GM23338 (cell line): ENCODE measurements around the gene ROBO1. TPM values are rescaled to one million over a fixed set of nuclear protein-coding genes. Genes with fewer than 3 reads are reported as not detected.

ENCODE experiments used
- ATAC-seq: fragments of 200-7000 bp; cut with Tn5 transposase; 3 replicates; pipeline ENCODE4 v1.9.1; 2020
- DNase-seq: peaks from one replicate; pipeline ENCODE4 v3.0.0-alpha.2; 2015; ENCODE audit warnings: low spot score
- H2AFZ ChIP-seq: fragments of 200-600 bp; sonication (generic); 2 replicates; pipeline ENCODE4 v1.8.0; 2016; ENCODE audit warnings: antibody characterized with exemption, mild to moderate bottlenecking, moderate library complexity
- H3F3A ChIP-seq: fragments of 200-600 bp; sonication (generic); replicated peaks from 2 replicates; pipeline ENCODE4 v1.8.0; 2017; ENCODE audit warnings: antibody characterized with exemption, mixed run types, low read depth
- H3K27ac ChIP-seq: fragments of 200-600 bp; sonication (generic); 2 replicates; pipeline ENCODE4 v1.6.1; 2016; ENCODE audit warnings: low read depth
- H3K27me3 ChIP-seq: fragments of 200-600 bp; sonication (generic); 2 replicates; pipeline ENCODE4 v1.8.0; 2016; ENCODE audit warnings: mild to moderate bottlenecking, mixed run types, moderate library complexity; ENCODE audit not compliant: insufficient read depth
- H3K36me3 ChIP-seq: fragments of 200-600 bp; sonication (generic); 2 replicates; pipeline ENCODE4 v1.8.0; 2016; ENCODE audit warnings: mild to moderate bottlenecking; ENCODE audit not compliant: insufficient read depth
- H3K4me1 ChIP-seq: fragments of 200-600 bp; sonication (generic); 2 replicates; pipeline ENCODE4 v1.8.0; 2016; ENCODE audit warnings: mild to moderate bottlenecking, moderate library complexity; ENCODE audit not compliant: insufficient read depth
- H3K4me2 ChIP-seq: fragments of 200-600 bp; sonication (generic); 2 replicates; pipeline ENCODE4 v1.7.1; 2017; ENCODE audit warnings: mixed run types
- H3K4me3 ChIP-seq: fragments of 200-600 bp; sonication (generic); 2 replicates; pipeline ENCODE4 v1.6.1; 2016; ENCODE audit warnings: mixed run types
- H3K79me2 ChIP-seq: fragments of 200-600 bp; sonication (generic); replicated peaks from 2 replicates; pipeline ENCODE4 v1.8.0; 2017; ENCODE audit warnings: mild to moderate bottlenecking; ENCODE audit not compliant: insufficient read depth
- H3K9me2 ChIP-seq: fragments of 200-600 bp; sonication (generic); 2 replicates; pipeline ENCODE4 v1.8.0; 2017; ENCODE audit not compliant: insufficient read depth
- H4K20me1 ChIP-seq: fragments of 200-600 bp; sonication (generic); replicated peaks from 2 replicates; pipeline ENCODE4 v1.8.0; 2017; ENCODE audit warnings: mild to moderate bottlenecking; ENCODE audit not compliant: insufficient read depth
- H3K27ac Mint-ChIP-seq: 2 replicates; pipeline ENCODE4 v1.8.0; 2020; ENCODE audit warnings: inconsistent platforms, mild to moderate bottlenecking, moderate library complexity, mixed read lengths
- H3K27me3 Mint-ChIP-seq: 3 replicates; pipeline ENCODE4 v1.8.0; 2022; ENCODE audit warnings: low read depth, mild to moderate bottlenecking, moderate library complexity, mixed read lengths, inconsistent platforms; ENCODE audit not compliant: insufficient read depth, poor library complexity
- H3K36me3 Mint-ChIP-seq: 3 replicates; pipeline ENCODE4 v1.8.0; 2021; ENCODE audit warnings: low read depth, mild to moderate bottlenecking, inconsistent platforms, moderate library complexity, mixed read lengths
- H3K4me1 Mint-ChIP-seq: 3 replicates; pipeline ENCODE4 v1.8.0; 2020; ENCODE audit warnings: mild to moderate bottlenecking, inconsistent platforms, mixed read lengths
- H3K4me3 Mint-ChIP-seq: 3 replicates; pipeline ENCODE4 v1.8.0; 2021; ENCODE audit warnings: moderate library complexity, mild to moderate bottlenecking, inconsistent platforms, mixed read lengths
- H3K9me3 Mint-ChIP-seq: 3 replicates; pipeline ENCODE4 v1.8.0; 2020; ENCODE audit warnings: moderate library complexity, mild to moderate bottlenecking, inconsistent platforms, mixed read lengths
- EZH2 ChIP-seq: fragments of 200-600 bp; sonication (generic); IDR thresholded peaks from one replicate; pipeline ENCODE4 v1.8.0; 2017; ENCODE audit warnings: antibody characterized with exemption, mild to moderate bottlenecking, low read depth; ENCODE audit not compliant: unreplicated experiment
- EZH2phosphoT487 ChIP-seq: fragments of 200-600 bp; sonication (generic); IDR thresholded peaks from one replicate; pipeline ENCODE4 v1.8.1; 2018; ENCODE audit warnings: antibody characterized with exemption; ENCODE audit not compliant: unreplicated experiment
- JUNB ChIP-seq: IDR thresholded peaks from one replicate; pipeline ENCODE4 v1.6.1; 2016; ENCODE audit warnings: antibody characterized with exemption; ENCODE audit not compliant: unreplicated experiment
- NANOG ChIP-seq: IDR thresholded peaks from 2 replicates; pipeline ENCODE4 v1.6.1; 2016; ENCODE audit warnings: antibody characterized with exemption, borderline replicate concordance
- POLR2AphosphoS5 ChIP-seq: IDR thresholded peaks from 2 replicates; pipeline ENCODE4 v1.6.1; 2016; ENCODE audit warnings: antibody characterized with exemption, low read depth
- STAT1 ChIP-seq: IDR thresholded peaks from one replicate; pipeline ENCODE4 v1.6.1; 2016; ENCODE audit warnings: antibody characterized with exemption; ENCODE audit not compliant: unreplicated experiment
- ZNF114 ChIP-seq: fragments of 250-450 bp; sonication (Bioruptor Pico); IDR thresholded peaks from 2 replicates; pipeline ENCODE4 v1.5.0; 2020; ENCODE audit warnings: mild to moderate bottlenecking, moderate library complexity
- ZNF331 ChIP-seq: fragments of 250-450 bp; sonication (Bioruptor Pico); IDR thresholded peaks from 2 replicates; pipeline ENCODE4 v1.5.0; 2020; ENCODE audit warnings: low read depth, mild to moderate bottlenecking, moderate library complexity
- polyA plus RNA-seq: library from polyadenylated mRNA; unstranded; fragments of >200 nt; fragmentation: Nextera tagmentation; extraction: Ambion mirVana; gene quantifications from 2 replicates; pipeline ENCODE4 v1.2.1, GENCODE V29; 2016
- total RNA-seq: library from RNA; depleted of rRNA; stranded (reverse); fragments of >200 nt; shearing (Covaris generic); gene quantifications from 2 replicates; pipeline ENCODE4 v1.2.3, GENCODE V29; 2014
- TF ChIP-seq, protein P1 (sequence below): fragments of 250-450 bp; sonication (Bioruptor Pico); IDR thresholded peaks from 2 replicates; pipeline ENCODE4 v1.5.0; 2020; ENCODE audit warnings: mild to moderate bottlenecking, moderate library complexity
- TF ChIP-seq, protein P2 (sequence below): IDR thresholded peaks from 2 replicates; pipeline ENCODE4 v1.6.1; 2016; ENCODE audit warnings: antibody characterized with exemption

The ROBO1 gene
- total and polyA plus RNA-seq, 2 experiments from 2014 or later = 19.2 to 78.3 TPM

DNA sequence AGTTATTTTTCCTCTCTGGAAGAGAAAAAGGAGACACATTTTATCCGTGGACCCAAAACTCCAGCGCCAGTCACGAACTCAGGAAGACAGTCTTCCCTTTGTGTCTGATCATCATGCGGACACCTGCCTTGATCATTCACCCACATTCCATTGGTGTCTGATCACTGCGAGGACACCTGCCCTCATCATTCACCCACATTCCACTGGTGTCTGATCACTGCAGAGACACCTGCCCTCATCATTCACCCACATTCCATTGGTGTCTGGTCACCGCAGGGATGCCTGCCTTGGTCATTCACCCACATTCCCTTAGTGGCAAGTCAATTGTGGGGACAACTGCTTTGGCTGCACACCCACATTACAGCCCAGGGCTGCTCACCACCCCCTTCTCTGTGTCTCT lies 148.9 kb downstream of the ROBO1 start:
- H3K27ac ChIP-seq = no peak overlapping the region
- no peak overlapping the region for H2AFZ ChIP-seq
- peaks cover 11% of the 10 kb centered on the region for H3K9me3 Mint-ChIP-seq
- TF ChIP-seq STAT1 = no peak
- no peak for TF ChIP-seq POLR2AphosphoS5
- TF ChIP-seq ZNF331 (CRISPR knock-in tag) = no peak
- TF ChIP-seq, protein P1, sequence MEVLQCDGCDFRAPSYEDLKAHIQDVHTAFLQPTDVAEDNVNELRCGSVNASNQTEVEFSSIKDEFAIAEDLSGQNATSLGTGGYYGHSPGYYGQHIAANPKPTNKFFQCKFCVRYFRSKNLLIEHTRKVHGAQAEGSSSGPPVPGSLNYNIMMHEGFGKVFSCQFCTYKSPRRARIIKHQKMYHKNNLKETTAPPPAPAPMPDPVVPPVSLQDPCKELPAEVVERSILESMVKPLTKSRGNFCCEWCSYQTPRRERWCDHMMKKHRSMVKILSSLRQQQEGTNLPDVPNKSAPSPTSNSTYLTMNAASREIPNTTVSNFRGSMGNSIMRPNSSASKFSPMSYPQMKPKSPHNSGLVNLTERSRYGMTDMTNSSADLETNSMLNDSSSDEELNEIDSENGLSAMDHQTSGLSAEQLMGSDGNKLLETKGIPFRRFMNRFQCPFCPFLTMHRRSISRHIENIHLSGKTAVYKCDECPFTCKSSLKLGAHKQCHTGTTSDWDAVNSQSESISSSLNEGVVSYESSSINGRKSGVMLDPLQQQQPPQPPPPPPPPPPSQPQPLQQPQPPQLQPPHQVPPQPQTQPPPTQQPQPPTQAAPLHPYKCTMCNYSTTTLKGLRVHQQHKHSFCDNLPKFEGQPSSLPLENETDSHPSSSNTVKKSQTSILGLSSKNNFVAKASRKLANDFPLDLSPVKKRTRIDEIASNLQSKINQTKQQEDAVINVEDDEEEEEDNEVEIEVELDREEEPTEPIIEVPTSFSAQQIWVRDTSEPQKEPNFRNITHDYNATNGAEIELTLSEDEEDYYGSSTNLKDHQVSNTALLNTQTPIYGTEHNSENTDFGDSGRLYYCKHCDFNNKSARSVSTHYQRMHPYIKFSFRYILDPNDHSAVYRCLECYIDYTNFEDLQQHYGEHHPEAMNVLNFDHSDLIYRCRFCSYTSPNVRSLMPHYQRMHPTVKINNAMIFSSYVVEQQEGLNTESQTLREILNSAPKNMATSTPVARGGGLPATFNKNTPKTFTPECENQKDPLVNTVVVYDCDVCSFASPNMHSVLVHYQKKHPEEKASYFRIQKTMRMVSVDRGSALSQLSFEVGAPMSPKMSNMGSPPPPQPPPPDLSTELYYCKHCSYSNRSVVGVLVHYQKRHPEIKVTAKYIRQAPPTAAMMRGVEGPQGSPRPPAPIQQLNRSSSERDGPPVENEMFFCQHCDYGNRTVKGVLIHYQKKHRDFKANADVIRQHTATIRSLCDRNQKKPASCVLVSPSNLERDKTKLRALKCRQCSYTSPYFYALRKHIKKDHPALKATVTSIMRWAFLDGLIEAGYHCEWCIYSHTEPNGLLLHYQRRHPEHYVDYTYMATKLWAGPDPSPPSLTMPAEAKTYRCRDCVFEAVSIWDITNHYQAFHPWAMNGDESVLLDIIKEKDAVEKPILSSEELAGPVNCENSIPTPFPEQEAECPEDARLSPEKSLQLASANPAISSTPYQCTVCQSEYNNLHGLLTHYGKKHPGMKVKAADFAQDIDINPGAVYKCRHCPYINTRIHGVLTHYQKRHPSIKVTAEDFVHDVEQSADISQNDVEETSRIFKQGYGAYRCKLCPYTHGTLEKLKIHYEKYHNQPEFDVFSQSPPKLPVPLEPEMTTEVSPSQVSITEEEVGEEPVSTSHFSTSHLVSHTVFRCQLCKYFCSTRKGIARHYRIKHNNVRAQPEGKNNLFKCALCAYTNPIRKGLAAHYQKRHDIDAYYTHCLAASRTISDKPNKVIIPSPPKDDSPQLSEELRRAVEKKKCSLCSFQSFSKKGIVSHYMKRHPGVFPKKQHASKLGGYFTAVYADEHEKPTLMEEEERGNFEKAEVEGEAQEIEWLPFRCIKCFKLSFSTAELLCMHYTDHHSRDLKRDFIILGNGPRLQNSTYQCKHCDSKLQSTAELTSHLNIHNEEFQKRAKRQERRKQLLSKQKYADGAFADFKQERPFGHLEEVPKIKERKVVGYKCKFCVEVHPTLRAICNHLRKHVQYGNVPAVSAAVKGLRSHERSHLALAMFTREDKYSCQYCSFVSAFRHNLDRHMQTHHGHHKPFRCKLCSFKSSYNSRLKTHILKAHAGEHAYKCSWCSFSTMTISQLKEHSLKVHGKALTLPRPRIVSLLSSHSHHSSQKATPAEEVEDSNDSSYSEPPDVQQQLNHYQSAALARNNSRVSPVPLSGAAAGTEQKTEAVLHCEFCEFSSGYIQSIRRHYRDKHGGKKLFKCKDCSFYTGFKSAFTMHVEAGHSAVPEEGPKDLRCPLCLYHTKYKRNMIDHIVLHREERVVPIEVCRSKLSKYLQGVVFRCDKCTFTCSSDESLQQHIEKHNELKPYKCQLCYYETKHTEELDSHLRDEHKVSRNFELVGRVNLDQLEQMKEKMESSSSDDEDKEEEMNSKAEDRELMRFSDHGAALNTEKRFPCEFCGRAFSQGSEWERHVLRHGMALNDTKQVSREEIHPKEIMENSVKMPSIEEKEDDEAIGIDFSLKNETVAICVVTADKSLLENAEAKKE = no peak
- peak; percentile 23; the same call in 2 of the 3 replicates for ATAC-seq
- no peaks in the 10 kb centered on the region for H3K4me1 Mint-ChIP-seq
- peaks cover 5% of the 10 kb centered on the region; the same call in 1 of the 3 replicates for H3K36me3 Mint-ChIP-seq
- no peak overlapping the region for H3K4me3 Mint-ChIP-seq
- peak; percentile 7 for DNase-seq
- H3K4me1 ChIP-seq = no peaks in the 10 kb centered on the region
- H3K4me3 ChIP-seq = no peak overlapping the region
- no peaks in the 10 kb centered on the region for H3F3A ChIP-seq
- peaks cover 2% of the 10 kb centered on the region for H3K27me3 Mint-ChIP-seq
- no peak overlapping the region for H3K4me2 ChIP-seq
- no peaks in the 10 kb centered on the region for H3K79me2 ChIP-seq
- H3K36me3 ChIP-seq = no peaks in the 10 kb centered on the region
- no peaks in the 10 kb centered on the region for H4K20me1 ChIP-seq
- H3K27ac Mint-ChIP-seq = 0 out of 2 replicates have a peak overlapping the region, but pooled peaks have one; percentile 72
- no peaks in the 10 kb centered on the region for H3K27me3 ChIP-seq
- H3K9me2 ChIP-seq = peaks cover 37% of the 10 kb centered on the region

DNA sequence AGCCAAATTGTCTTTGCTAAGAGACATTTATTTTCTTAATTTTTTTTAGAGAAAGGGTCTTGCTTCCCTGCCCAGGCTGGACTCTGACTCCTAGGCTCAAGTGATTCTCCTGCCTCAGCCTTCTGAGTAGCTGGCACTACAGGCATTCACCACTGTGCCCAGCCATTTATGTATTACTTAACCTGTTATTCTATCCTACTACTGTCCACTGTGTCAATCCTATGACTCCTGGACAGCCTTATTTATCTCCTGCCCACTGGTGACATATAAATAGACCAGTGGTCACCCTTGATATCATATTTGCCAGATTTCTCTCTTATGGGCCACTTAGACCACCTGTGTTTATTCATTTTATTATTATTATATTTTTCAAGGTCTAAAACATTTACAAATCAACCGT lies 161.4 kb downstream of the ROBO1 start:
- H3K79me2 ChIP-seq = no peaks in the 10 kb centered on the region
- no peaks in the 10 kb centered on the region for H4K20me1 ChIP-seq
- Mint-ChIP-seq H3K27ac (no peak overlapping the region), H3K27me3 (no peaks in the 10 kb centered on the region), H3K4me3 (no peak overlapping the region), H3K9me3 (peaks cover 3% of the 10 kb centered on the region; the same call in 2 of the 3 replicates), H3K4me1 (peaks cover 4% of the 10 kb centered on the region; the same call in 1 of the 3 replicates), H3K36me3 (no peaks in the 10 kb centered on the region)
- H3K9me2 ChIP-seq = no peaks in the 10 kb centered on the region
- no peak overlapping the region for H2AFZ ChIP-seq
- H3K36me3 ChIP-seq = no peaks in the 10 kb centered on the region
- DNase-seq (no peak), ATAC-seq (no peak)
- H3K4me2 ChIP-seq = no peak overlapping the region
- H3K27ac ChIP-seq = no peak overlapping the region
- no peak overlapping the region for H3K4me3 ChIP-seq
- H3K27me3 ChIP-seq = no peaks in the 10 kb centered on the region
- H3K4me1 ChIP-seq = peaks cover 4% of the 10 kb centered on the region; the same call in 1 of the 2 replicates
- H3F3A ChIP-seq = no peaks in the 10 kb centered on the region
- TF ChIP-seq STAT1 (no peak), ZNF331 (CRISPR knock-in tag) (no peak), JUNB (no peak), NANOG (no peak), POLR2AphosphoS5 (no peak), EZH2 (no peak), EZH2phosphoT487 (no peak), ZNF114 (CRISPR knock-in tag) (no peak)
- TF ChIP-seq, protein P2, sequence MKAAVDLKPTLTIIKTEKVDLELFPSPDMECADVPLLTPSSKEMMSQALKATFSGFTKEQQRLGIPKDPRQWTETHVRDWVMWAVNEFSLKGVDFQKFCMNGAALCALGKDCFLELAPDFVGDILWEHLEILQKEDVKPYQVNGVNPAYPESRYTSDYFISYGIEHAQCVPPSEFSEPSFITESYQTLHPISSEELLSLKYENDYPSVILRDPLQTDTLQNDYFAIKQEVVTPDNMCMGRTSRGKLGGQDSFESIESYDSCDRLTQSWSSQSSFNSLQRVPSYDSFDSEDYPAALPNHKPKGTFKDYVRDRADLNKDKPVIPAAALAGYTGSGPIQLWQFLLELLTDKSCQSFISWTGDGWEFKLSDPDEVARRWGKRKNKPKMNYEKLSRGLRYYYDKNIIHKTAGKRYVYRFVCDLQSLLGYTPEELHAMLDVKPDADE = no peak
